Fibroblast of mammary gland (primary cell): Measurements from ENCODE around the gene ADAR.

Source experiments
- DNase-seq: peaks from one replicate; pipeline ENCODE4 v3.0.0-alpha.2; 2010; ENCODE audit warnings: low read depth
- H3K4me3 ChIP-seq: 2 replicates; pipeline ENCODE4 v1.5.1; 2011; ENCODE audit warnings: low read depth, mild to moderate bottlenecking, low read length, moderate library complexity; ENCODE audit not compliant: control insufficient read depth
- TF ChIP-seq, protein P1 (sequence below): conservative IDR thresholded peaks from 2 replicates; pipeline ENCODE4 v1.5.1; 2011; ENCODE audit warnings: low read depth, low read length, inconsistent platforms; ENCODE audit not compliant: control insufficient read depth, insufficient read depth

The ADAR gene

GRCh38 chr1:154552036-154552435 is 56.0 kb downstream of the ADAR start:
- TF ChIP-seq, protein P1, sequence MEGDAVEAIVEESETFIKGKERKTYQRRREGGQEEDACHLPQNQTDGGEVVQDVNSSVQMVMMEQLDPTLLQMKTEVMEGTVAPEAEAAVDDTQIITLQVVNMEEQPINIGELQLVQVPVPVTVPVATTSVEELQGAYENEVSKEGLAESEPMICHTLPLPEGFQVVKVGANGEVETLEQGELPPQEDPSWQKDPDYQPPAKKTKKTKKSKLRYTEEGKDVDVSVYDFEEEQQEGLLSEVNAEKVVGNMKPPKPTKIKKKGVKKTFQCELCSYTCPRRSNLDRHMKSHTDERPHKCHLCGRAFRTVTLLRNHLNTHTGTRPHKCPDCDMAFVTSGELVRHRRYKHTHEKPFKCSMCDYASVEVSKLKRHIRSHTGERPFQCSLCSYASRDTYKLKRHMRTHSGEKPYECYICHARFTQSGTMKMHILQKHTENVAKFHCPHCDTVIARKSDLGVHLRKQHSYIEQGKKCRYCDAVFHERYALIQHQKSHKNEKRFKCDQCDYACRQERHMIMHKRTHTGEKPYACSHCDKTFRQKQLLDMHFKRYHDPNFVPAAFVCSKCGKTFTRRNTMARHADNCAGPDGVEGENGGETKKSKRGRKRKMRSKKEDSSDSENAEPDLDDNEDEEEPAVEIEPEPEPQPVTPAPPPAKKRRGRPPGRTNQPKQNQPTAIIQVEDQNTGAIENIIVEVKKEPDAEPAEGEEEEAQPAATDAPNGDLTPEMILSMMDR, result no peak
- no peak overlapping the region for H3K4me3 ChIP-seq
- no peak for DNase-seq

GRCh38 chr1:154551474-154551873 is 56.5 kb downstream of the ADAR start:
- DNase-seq, result no peak
- TF ChIP-seq, protein P1, result no peak

GRCh38 chr1:154550657-154551056 is 57.3 kb downstream of the ADAR start:
- DNase-seq, result no peak
- no peak overlapping the region for H3K4me3 ChIP-seq
- TF ChIP-seq, protein P1, result no peak

More at GRCh38 chr1:154551474-154551873, 56.5 kb downstream of the ADAR start:
- no peak overlapping the region for H3K4me3 ChIP-seq

- no peak overlapping the region for H3K4me3 ChIP-seq
- DNase-seq, result no peak
- TF ChIP-seq, protein P1, result no peak
Observed at GRCh38 chr1:154550070-154550469, 57.9 kb downstream of the ADAR start.

DNA sequence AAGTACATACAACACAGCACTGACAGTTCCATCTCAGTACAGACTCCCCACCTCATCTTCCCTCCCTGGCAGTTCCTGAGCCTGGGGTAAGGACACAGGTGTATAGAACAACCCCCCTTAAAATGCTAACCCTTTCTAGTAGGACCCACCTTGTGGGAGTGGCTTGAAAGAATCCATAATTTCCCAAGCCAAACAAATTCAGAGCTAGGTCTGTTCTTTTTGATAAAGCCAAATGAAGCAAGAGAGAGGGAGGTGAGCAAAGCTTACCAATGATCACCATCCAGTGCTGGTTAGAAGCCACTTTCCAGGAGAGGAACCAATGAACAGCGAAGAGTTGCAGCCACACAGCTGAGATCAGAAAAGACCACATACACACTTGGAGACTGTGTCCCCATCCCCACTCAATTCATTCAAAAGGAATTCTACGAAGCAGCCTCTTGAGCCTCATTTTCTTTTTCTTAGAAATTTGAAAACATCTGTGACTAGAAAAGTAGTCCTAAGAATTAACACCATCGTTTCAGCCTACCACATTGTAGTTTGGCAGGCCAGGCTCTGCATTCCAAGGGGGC is 58.7 kb downstream of the ADAR start:
- H3K4me3 ChIP-seq, result no peak overlapping the region
- DNase-seq, result no peak
- TF ChIP-seq, protein P1, result no peak

DNA sequence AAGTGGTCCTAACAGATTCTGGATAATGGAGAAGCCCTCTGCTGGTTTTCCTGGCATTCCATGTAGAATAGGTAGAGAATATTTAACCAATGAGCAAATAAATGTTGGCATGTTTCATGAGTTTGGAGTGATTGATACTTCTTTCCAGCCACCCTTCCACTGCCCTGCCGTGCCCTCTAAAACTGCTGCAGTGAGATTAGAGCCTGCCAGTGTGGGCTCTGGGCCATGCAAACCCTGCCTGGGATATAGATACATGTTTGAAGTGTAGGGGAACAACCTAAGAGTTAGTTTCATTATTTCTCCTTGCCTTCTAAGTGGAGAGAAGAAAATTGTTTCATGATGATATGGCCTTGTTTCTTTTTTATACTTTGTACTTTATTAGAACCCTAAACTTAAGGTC is 60.0 kb downstream of the ADAR start:
- TF ChIP-seq, protein P1, result no peak
- no peak for DNase-seq
- H3K4me3 ChIP-seq, result no peak overlapping the region
